Activated CD4-positive, CD25-positive, alpha-beta regulatory T cell treated with anti-CD3 and anti-CD28 coated beads, Interleukin-2, amount 50 U/mL, for 72 hours (primary cell): ENCODE measurements around the gene ADGRA1.
"Not testable (repeated sequence)": the region's sequence is repeated elsewhere in the genome, so short reads cannot be mapped to it uniquely, and the experiment has no call there.

Source experiments
- DNase-seq: peaks from one replicate; pipeline ENCODE4 v3.0.0; 2021

ADGRA1 gene

GRCh38 chr10:133129859-133130495, 42.3 kb downstream of the ADGRA1 start:
- no peak for DNase-seq

- DNase-seq, result no peak
Measured at GRCh38 chr10:133130602-133131001, 42.9 kb downstream of the ADGRA1 start.

- DNase-seq, result no peak
Measured at GRCh38 chr10:133131053-133131452, 43.3 kb downstream of the ADGRA1 start.

GRCh38 chr10:133131734-133132472, 44.2 kb downstream of the ADGRA1 start:
- no peak for DNase-seq

- DNase-seq, result no peak
Measured at GRCh38 chr10:133132473-133133291, 45.0 kb downstream of the ADGRA1 start.

GRCh38 chr10:133133471-133134231, 45.9 kb downstream of the ADGRA1 start:
- DNase-seq, result no peak

- DNase-seq, result no peak
Measured at GRCh38 chr10:133134411-133135115, 46.8 kb downstream of the ADGRA1 start.

GRCh38 chr10:133135116-133135465, 47.4 kb downstream of the ADGRA1 start:
- no peak for DNase-seq

GRCh38 chr10:133137486-133138145, 49.9 kb downstream of the ADGRA1 start:
- DNase-seq, result not testable (repeated sequence)

- no peak for DNase-seq
Measured at GRCh38 chr10:133139551-133140065, 51.9 kb downstream of the ADGRA1 start.

- DNase-seq, result no peak
Measured at GRCh38 chr10:133140417-133141143, 52.9 kb downstream of the ADGRA1 start.

- no peak for DNase-seq
Measured at GRCh38 chr10:133141144-133141957, 53.6 kb downstream of the ADGRA1 start.

GRCh38 chr10:133141958-133142340, 54.2 kb downstream of the ADGRA1 start:
- DNase-seq, result no peak

- no peak for DNase-seq
Measured at GRCh38 chr10:133142523-133143199, 54.9 kb downstream of the ADGRA1 start.

GRCh38 chr10:133143200-133143533, 55.4 kb downstream of the ADGRA1 start:
- DNase-seq, result no peak

- no peak for DNase-seq
Measured at GRCh38 chr10:133143546-133143945, 55.8 kb downstream of the ADGRA1 start.

- no peak for DNase-seq
Measured at GRCh38 chr10:133144771-133145170, 57.0 kb downstream of the ADGRA1 start.

GRCh38 chr10:133150226-133150625, 62.5 kb downstream of the ADGRA1 start:
- DNase-seq, result no peak

GRCh38 chr10:133150656-133151055, 62.9 kb downstream of the ADGRA1 start:
- DNase-seq, result no peak
